Measurements from ENCODE around the gene TRIM24.

DNA sequence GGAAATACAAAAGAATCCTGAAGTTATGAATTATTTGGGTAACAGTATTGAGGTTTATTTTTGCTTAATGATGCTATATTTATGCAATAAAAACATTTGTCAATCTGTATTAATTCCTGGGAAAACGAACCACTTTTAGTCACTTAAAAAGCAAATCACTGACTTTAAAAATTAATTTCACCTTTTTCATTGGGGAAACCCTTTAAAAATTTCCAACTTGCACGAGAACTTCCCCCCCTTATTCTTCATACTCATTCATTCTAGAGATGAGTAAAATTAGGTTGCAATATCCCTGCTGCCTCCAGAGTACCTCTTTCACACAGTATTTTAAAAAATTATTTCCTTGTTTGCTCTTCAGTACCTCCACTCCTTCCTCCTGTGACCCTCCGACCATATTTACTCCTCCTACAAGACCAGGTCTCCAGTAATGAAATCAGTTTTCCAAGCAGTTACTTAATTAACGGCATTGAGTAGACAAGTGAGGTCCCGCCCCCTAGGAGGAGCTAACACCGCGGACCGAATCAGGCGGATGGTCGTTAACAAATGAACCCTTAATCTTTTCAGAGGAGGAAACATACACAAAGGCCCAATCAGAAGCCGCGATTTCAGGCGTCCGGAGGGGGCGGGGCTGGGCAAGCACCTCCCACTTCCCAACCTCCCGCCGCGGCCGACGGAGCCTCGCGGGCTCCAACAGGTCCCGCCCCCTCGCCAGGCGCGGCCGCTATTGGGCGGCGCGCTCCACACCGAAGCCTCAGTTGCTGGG lies 465 bp upstream of the TRIM24 start:
- TF ChIP-seq, protein P1, sequence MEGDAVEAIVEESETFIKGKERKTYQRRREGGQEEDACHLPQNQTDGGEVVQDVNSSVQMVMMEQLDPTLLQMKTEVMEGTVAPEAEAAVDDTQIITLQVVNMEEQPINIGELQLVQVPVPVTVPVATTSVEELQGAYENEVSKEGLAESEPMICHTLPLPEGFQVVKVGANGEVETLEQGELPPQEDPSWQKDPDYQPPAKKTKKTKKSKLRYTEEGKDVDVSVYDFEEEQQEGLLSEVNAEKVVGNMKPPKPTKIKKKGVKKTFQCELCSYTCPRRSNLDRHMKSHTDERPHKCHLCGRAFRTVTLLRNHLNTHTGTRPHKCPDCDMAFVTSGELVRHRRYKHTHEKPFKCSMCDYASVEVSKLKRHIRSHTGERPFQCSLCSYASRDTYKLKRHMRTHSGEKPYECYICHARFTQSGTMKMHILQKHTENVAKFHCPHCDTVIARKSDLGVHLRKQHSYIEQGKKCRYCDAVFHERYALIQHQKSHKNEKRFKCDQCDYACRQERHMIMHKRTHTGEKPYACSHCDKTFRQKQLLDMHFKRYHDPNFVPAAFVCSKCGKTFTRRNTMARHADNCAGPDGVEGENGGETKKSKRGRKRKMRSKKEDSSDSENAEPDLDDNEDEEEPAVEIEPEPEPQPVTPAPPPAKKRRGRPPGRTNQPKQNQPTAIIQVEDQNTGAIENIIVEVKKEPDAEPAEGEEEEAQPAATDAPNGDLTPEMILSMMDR (conservative IDR thresholded peaks at IDR 0.05), result no peak; the same call in 1 of the 2 replicates
- TF ChIP-seq ZFX (IDR thresholded peaks at IDR 0.05), result no peak
